Glutamatergic neuron (in vitro differentiated cells): Measurements from ENCODE around the gene PLCG1. TPM values are rescaled to one million over a fixed set of nuclear protein-coding genes. Genes with fewer than 3 reads are reported as not detected.
"Not testable (repeated sequence)": the region's sequence is repeated elsewhere in the genome, so short reads cannot be mapped to it uniquely, and the experiment has no call there.

ENCODE experiments used
- DNase-seq: peaks from one replicate; pipeline ENCODE4 v3.0.0; 2022
- H3K27ac Mint-ChIP-seq: one replicate; pipeline ENCODE4 v1.8.0; 2020; ENCODE audit warnings: mild to moderate bottlenecking, mixed read lengths, inconsistent platforms; ENCODE audit not compliant: unreplicated experiment
- H3K27me3 Mint-ChIP-seq: one replicate; pipeline ENCODE4 v1.8.0; 2020; ENCODE audit warnings: mild to moderate bottlenecking, moderate library complexity, mixed read lengths, inconsistent platforms; ENCODE audit not compliant: unreplicated experiment
- H3K36me3 Mint-ChIP-seq: one replicate; pipeline ENCODE4 v1.8.0; 2020; ENCODE audit warnings: mild to moderate bottlenecking, mixed read lengths, inconsistent platforms; ENCODE audit not compliant: unreplicated experiment
- H3K4me1 Mint-ChIP-seq: one replicate; pipeline ENCODE4 v1.8.0; 2020; ENCODE audit warnings: mild to moderate bottlenecking, low read depth, mixed read lengths, inconsistent platforms; ENCODE audit not compliant: unreplicated experiment
- H3K4me3 Mint-ChIP-seq: one replicate; pipeline ENCODE4 v1.8.0; 2020; ENCODE audit warnings: mild to moderate bottlenecking, mixed read lengths, inconsistent platforms; ENCODE audit not compliant: unreplicated experiment
- H3K9me3 Mint-ChIP-seq: one replicate; pipeline ENCODE4 v1.8.0; 2020; ENCODE audit warnings: mild to moderate bottlenecking, moderate library complexity, mixed read lengths, inconsistent platforms; ENCODE audit not compliant: unreplicated experiment
- CTCF ChIP-seq: fragments of 200-600 bp; sonication (generic); IDR thresholded peaks from one replicate; pipeline ENCODE4 v1.5.0; 2021; ENCODE audit not compliant: partially characterized antibody, unreplicated experiment
- total RNA-seq: library from RNA; stranded (reverse); fragmentation: NEBNext Ultra II Directional; extraction: Animal tissue kit (Norgen Biotek cat#: 25700); gene quantifications from one replicate; pipeline ENCODE4 v1.2.1, GENCODE V29; 2021; ENCODE audit not compliant: unreplicated experiment

Gene PLCG1
- total RNA-seq, 1 donor from 2014 or later = 458 TPM

- no peak overlapping the region for H3K4me3 Mint-ChIP-seq
Measured at GRCh38 chr20:41110012-41110411, 27.3 kb upstream of the PLCG1 start.

GRCh38 chr20:41110930-41111577 lies 26.3 kb upstream of the PLCG1 start:
- Mint-ChIP-seq H3K4me1 (no peaks in the 10 kb centered on the region), H3K36me3 (no peaks in the 10 kb centered on the region), H3K27ac (no peak overlapping the region), H3K27me3 (no peaks in the 10 kb centered on the region), H3K4me3 (no peak overlapping the region), H3K9me3 (peaks cover 2% of the 10 kb centered on the region)
- DNase-seq = no peak
- TF ChIP-seq CTCF = no peak

More at GRCh38 chr20:41110012-41110411, 27.3 kb upstream of the PLCG1 start:
- TF ChIP-seq CTCF = no peak
- H3K9me3 Mint-ChIP-seq = peaks cover 2% of the 10 kb centered on the region
- H3K36me3 Mint-ChIP-seq = no peaks in the 10 kb centered on the region
- no peaks in the 10 kb centered on the region for H3K27me3 Mint-ChIP-seq
- no peak overlapping the region for H3K27ac Mint-ChIP-seq
- no peaks in the 10 kb centered on the region for H3K4me1 Mint-ChIP-seq
- DNase-seq = no peak

GRCh38 chr20:41111578-41111951 lies 25.8 kb upstream of the PLCG1 start:
- Mint-ChIP-seq H3K9me3 (peaks cover 2% of the 10 kb centered on the region), H3K27me3 (no peaks in the 10 kb centered on the region), H3K27ac (no peak overlapping the region), H3K4me1 (no peaks in the 10 kb centered on the region), H3K4me3 (no peak overlapping the region), H3K36me3 (no peaks in the 10 kb centered on the region)
- TF ChIP-seq CTCF = no peak
- no peak for DNase-seq

- no peaks in the 10 kb centered on the region for H3K36me3 Mint-ChIP-seq
- H3K4me3 Mint-ChIP-seq = no peak overlapping the region
- no peak for DNase-seq
- no peak for TF ChIP-seq CTCF
- no peaks in the 10 kb centered on the region for H3K27me3 Mint-ChIP-seq
- H3K27ac Mint-ChIP-seq = no peak overlapping the region
- H3K9me3 Mint-ChIP-seq = peaks cover 2% of the 10 kb centered on the region
- H3K4me1 Mint-ChIP-seq = no peaks in the 10 kb centered on the region
Measured at GRCh38 chr20:41116282-41116956, 20.9 kb upstream of the PLCG1 start.

GRCh38 chr20:41118159-41118558 lies 19.2 kb upstream of the PLCG1 start:
- H3K27ac Mint-ChIP-seq, H3K9me3 Mint-ChIP-seq, H3K36me3 Mint-ChIP-seq: not testable (repeated sequence)

More at GRCh38 chr20:41118159-41118558, 19.2 kb upstream of the PLCG1 start:
- not testable (repeated sequence) for H3K4me3 Mint-ChIP-seq, H3K27me3 Mint-ChIP-seq, H3K4me1 Mint-ChIP-seq, DNase-seq
